Tibial nerve (tissue), 4 donors: ENCODE results near the gene SH2D5. TPM values are rescaled to one million over a fixed set of nuclear protein-coding genes. Genes with fewer than 3 reads are reported as not detected.

Experiments used
- DNase-seq, 2 donors: peaks; one replicate each; pipeline ENCODE4 v3.0.0-alpha.2; 2019; ENCODE audit warnings: low spot score in 2 of 2
- H3K27ac ChIP-seq, 4 donors: fragments of 200-600 bp; sonication (generic) in 3 of 4; one replicate each; pipeline ENCODE4 v1.5.1; 2017 to 2019; ENCODE audit warnings: mild to moderate bottlenecking in 1 of 4
- H3K27me3 ChIP-seq, 2 donors: fragments of 200-600 bp; sonication (generic) in 1 of 2; one replicate each; pipeline versions ENCODE4 v1.5.1 to v1.6.0; 2017 to 2019
- H3K36me3 ChIP-seq, 3 donors: fragments of 200-600 bp; sonication (generic); one replicate each; pipeline ENCODE4 v1.5.1; 2018 to 2019
- H3K4me1 ChIP-seq, 4 donors: fragments of 200-600 bp; sonication (generic) in 3 of 4; one replicate each; pipeline ENCODE4 v1.5.1; 2017 to 2019
- H3K4me3 ChIP-seq, 4 donors: fragments of 200-600 bp; sonication (generic) in 3 of 4; one replicate each; pipeline ENCODE4 v1.5.1; 2017 to 2019; ENCODE audit warnings: mild to moderate bottlenecking in 1 of 4, moderate library complexity in 1 of 4
- H3K9me3 ChIP-seq, 4 donors: fragments of 200-600 bp; sonication (generic) in 3 of 4; one replicate each; pipeline ENCODE4 v1.5.1; 2017 to 2019
- CTCF ChIP-seq, 5 experiments: fragments of 200-600 bp in 3 of 5; fragments of 450-650 bp in 2 of 5; sonication (generic) in 3 of 5; IDR thresholded peaks; one replicate each; pipeline ENCODE4 v1.5.1; 2016 to 2019; ENCODE audit warnings: antibody characterized with exemption in 5 of 5, mild to moderate bottlenecking in 3 of 5, moderate library complexity in 2 of 5
- EP300 ChIP-seq, 2 donors: sonication (generic); formaldehyde crosslinking; IDR thresholded peaks; one replicate each; pipeline ENCODE4 v1.6.1; 2017; ENCODE audit warnings: antibody characterized with exemption in 2 of 2, mild to moderate bottlenecking in 1 of 2
- POLR2A ChIP-seq, 2 donors: fragments of 450-650 bp; IDR thresholded peaks; one replicate each; pipeline ENCODE4 v1.6.1; 2017; ENCODE audit warnings: antibody characterized with exemption in 2 of 2, mild to moderate bottlenecking in 2 of 2, moderate library complexity in 2 of 2
- WGBS, 2 donors: methylation state at CpG; one replicate each; pipeline ENCODE4 v1.1.5; 2018; 5-methylcytosine and 5-hydroxymethylcytosine counted together
- total RNA-seq, 4 donors: library from RNA; depleted of rRNA; stranded (reverse); fragments of >200 nt; gene quantifications; one replicate each; pipeline ENCODE4 v1.1.0, GENCODE V29; 2016

The SH2D5 gene
- total RNA-seq, 4 donors from 2014 or later: not detected

GRCh38 chr1:20685099-20685662 lies 47.3 kb downstream of the SH2D5 start:
- H3K4me1 ChIP-seq: peaks cover 0 to 13% (median 0%) of the 10 kb centered on the region in 4 donors
- H3K27me3 ChIP-seq: no peaks in the 10 kb centered on the region
- H3K36me3 ChIP-seq: no peaks in the 10 kb centered on the region
- peak in 1 of 2 donors; percentile 20 for DNase-seq
- no peaks in the 10 kb centered on the region for H3K9me3 ChIP-seq
- no peak for TF ChIP-seq POLR2A (IDR thresholded peaks at IDR 0.05)
- TF ChIP-seq EP300 (IDR thresholded peaks at IDR 0.05): peak; percentile 41 to 48
- TF ChIP-seq CTCF (IDR thresholded peaks at IDR 0.05): no peak
- peak overlapping the region in 3 of 4 donors; percentile 32 to 70 (median 43) for H3K27ac ChIP-seq
- 53 to 71% methylated on average over 20 to 21 of the region's 21 CpGs for WGBS, 2 donors
- H3K4me3 ChIP-seq: peak overlapping the region in 1 of 4 donors; percentile 29

- peak overlapping the region in 1 of 4 donors; percentile 29 for H3K4me3 ChIP-seq
- no peaks in the 10 kb centered on the region for H3K9me3 ChIP-seq
- H3K36me3 ChIP-seq: no peaks in the 10 kb centered on the region
- WGBS, 2 donors: 80 to 89% methylated on average over 10 to 12 of the region's 14 CpGs
- H3K27ac ChIP-seq: peak overlapping the region in 2 of 4 donors; percentile 32 to 70
- H3K27me3 ChIP-seq: no peaks in the 10 kb centered on the region
- H3K4me1 ChIP-seq: peaks cover 0 to 13% (median 0%) of the 10 kb centered on the region in 4 donors
- DNase-seq: no peak
- TF ChIP-seq EP300 (IDR thresholded peaks at IDR 0.05) (no peak), CTCF (IDR thresholded peaks at IDR 0.05) (no peak)
These were observed 47.9 kb downstream of the SH2D5 start for GRCh38 chr1:20684651-20685050.

GRCh38 chr1:20684050-20684620 lies 48.4 kb downstream of the SH2D5 start:
- Histone ChIP-seq H3K27ac (peak overlapping the region in 1 of 4 donors; percentile 70), H3K36me3 (no peaks in the 10 kb centered on the region), H3K4me1 (peaks cover 0 to 13% (median 0%) of the 10 kb centered on the region in 4 donors), H3K27me3 (no peaks in the 10 kb centered on the region), H3K9me3 (no peaks in the 10 kb centered on the region), H3K4me3 (peak overlapping the region in 1 of 4 donors; percentile 29)
- WGBS, 2 donors: 59 to 62% methylated on average over 12 of the region's 13 CpGs
- no peak for DNase-seq
- TF ChIP-seq POLR2A (IDR thresholded peaks at IDR 0.05) (no peak), EP300 (IDR thresholded peaks at IDR 0.05) (no peak), CTCF (IDR thresholded peaks at IDR 0.05) (no peak)

DNA sequence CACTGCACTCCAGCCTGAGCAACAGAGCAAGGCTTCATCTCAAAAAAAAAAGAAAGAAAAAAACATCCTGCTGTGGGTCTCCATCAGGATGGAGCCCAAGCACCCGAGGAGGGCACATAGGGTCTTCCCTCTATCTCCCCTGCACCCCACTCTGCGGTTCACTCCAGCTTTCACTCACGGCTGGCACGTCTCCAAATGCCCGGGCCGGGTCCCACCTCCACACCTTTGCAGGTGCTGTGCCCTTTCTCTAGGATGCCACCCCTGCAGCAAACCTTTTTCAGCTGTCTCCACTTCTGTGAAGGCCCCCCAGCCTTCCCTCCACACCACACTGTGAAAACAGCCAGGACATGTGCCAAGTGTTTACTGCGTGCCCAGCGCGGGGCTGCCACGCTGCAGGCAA lies 48.9 kb downstream of the SH2D5 start:
- DNase-seq: no peak
- no peak overlapping the region for H3K4me3 ChIP-seq
- TF ChIP-seq POLR2A (IDR thresholded peaks at IDR 0.05): no peak
- TF ChIP-seq CTCF (IDR thresholded peaks at IDR 0.05): no peak
- TF ChIP-seq EP300 (IDR thresholded peaks at IDR 0.05): no peak
- peaks cover 0 to 13% (median 0%) of the 10 kb centered on the region in 4 donors for H3K4me1 ChIP-seq
- no peaks in the 10 kb centered on the region for H3K27me3 ChIP-seq
- H3K27ac ChIP-seq: no peak overlapping the region
- H3K36me3 ChIP-seq: no peaks in the 10 kb centered on the region
- no peaks in the 10 kb centered on the region for H3K9me3 ChIP-seq
- 88 to 90% methylated on average over 10 of the region's 10 CpGs for WGBS, 2 donors

DNA sequence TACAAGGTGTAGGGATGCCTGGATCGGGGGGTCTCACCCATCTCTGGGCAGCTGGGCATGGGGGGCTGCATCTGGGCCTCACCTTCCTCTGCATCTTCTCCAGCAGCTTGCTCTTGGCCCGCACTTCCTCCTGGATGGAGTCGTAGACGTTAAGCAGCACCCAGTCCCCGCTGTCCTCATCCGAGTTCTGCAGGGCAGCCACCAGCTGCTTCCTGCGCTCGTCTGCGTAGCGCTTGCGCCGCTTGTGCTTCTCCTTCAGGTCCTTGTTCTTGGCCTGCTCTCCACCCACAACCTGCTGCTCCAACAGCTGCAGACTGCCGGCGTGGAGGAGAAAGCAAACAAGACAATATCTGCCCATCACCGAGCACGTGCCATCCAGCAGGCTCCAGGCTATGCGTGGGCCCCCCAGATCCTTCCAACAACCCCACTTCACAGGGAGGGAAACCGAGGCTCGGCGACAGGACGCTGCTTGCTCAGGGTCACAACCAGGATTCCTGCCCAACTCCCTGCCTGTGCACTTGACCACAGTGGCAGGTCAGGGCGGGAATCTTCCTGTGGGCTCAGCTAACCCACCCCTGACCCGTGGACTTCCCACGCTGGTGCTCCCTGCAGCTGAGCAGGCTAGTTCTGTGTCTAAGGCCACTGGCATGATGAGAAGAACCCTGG lies 49.8 kb downstream of the SH2D5 start:
- Histone ChIP-seq H3K27ac (no peak overlapping the region), H3K36me3 (no peaks in the 10 kb centered on the region), H3K4me1 (peaks cover 0 to 13% (median 0%) of the 10 kb centered on the region in 4 donors), H3K9me3 (no peaks in the 10 kb centered on the region), H3K4me3 (no peak overlapping the region), H3K27me3 (no peaks in the 10 kb centered on the region)
- TF ChIP-seq EP300 (IDR thresholded peaks at IDR 0.05): peak in 1 of 2 donors; percentile 6
- TF ChIP-seq CTCF (IDR thresholded peaks at IDR 0.05): no peak
- TF ChIP-seq POLR2A (IDR thresholded peaks at IDR 0.05): no peak
- no peak for DNase-seq
- 82 to 84% methylated on average over 22 to 24 of the region's 24 CpGs for whole genome bisulfite sequencing, 2 donors
